GM12878 (cell line): ENCODE results near the gene EME2. TPM values are rescaled to one million over a fixed set of nuclear protein-coding genes. Genes with fewer than 3 reads are reported as not detected.

Source experiments
- ATAC-seq: fragments of 200-7000 bp; cut with Tn5 transposase; 3 replicates; pipeline ENCODE4 v1.9.1; 2020; ENCODE audit warnings: mild to moderate bottlenecking, moderate library complexity
- BruUV-seq: library from RNA; stranded (reverse); fragments of 400-500 nt; replicated peaks from 2 replicates; lab custom pipeline; 2021; lab: Mats Ljungman, UMichigan
- CTCF ChIA-PET: fragments of 300-600 bp; sonication (Branson Sonifier 250); formaldehyde crosslinking; extraction: SDS; loops from one replicate; lab custom pipeline; 2021; ENCODE audit warnings: inconsistent platforms; lab: Yijun Ruan, JAX
- POLR2A ChIA-PET: fragments of 350-600 bp; formaldehyde crosslinking; extraction: SDS; loops from one replicate; lab custom pipeline; 2021; ENCODE audit warnings: inconsistent platforms; lab: Charles Lee
- RAD21 ChIA-PET: fragments of 300-600 bp; sonication (Branson Sonifier 250); formaldehyde crosslinking; loops from one replicate; lab custom pipeline; 2023; ENCODE audit warnings: antibody characterized with exemption; ENCODE audit not compliant: unreplicated experiment; lab: Charles Lee
- SMC1A ChIA-PET: fragments of 300-600 bp; sonication (Branson Sonifier 250); formaldehyde crosslinking; loops from one replicate; lab custom pipeline; 2023; ENCODE audit not compliant: unreplicated experiment, uncharacterized antibody; lab: Charles Lee
- DNase-seq: peaks from one replicate; pipeline ENCODE4 v3.0.0-alpha.2; 2011; ENCODE audit warnings: low read depth, low spot score
- FAIRE-seq: peaks from 3 replicates; lab custom pipeline; 2011; peaks lifted over from hg19 to GRCh38; lab: Jason Lieb, UNC
- H2AFZ ChIP-seq: 2 replicates; pipeline ENCODE4 v1.6.0; 2011; ENCODE audit warnings: low read depth, low read length, control low read depth; ENCODE audit not compliant: control insufficient read depth
- H3K27ac ChIP-seq: 2 replicates; pipeline ENCODE4 v1.5.1; 2011; ENCODE audit warnings: control low read depth; ENCODE audit not compliant: control insufficient read depth, insufficient read depth
- H3K27me3 ChIP-seq, 2 experiments: replicated peaks in 1 of 2; 2 replicates each; pipeline versions ENCODE4 v1.6.0 to v1.6.1; 2011; ENCODE audit warnings: low read length in 1 of 2; ENCODE audit not compliant: control insufficient read depth in 2 of 2, insufficient read depth in 2 of 2
- H3K36me3 ChIP-seq, 2 experiments: 2 replicates each; pipeline ENCODE4 v1.5.1; 2011; ENCODE audit warnings: low read length in 1 of 2; ENCODE audit not compliant: control insufficient read depth in 2 of 2, insufficient read depth in 2 of 2
- H3K4me1 ChIP-seq: 2 replicates; pipeline ENCODE4 v1.6.1; 2011; ENCODE audit warnings: mild to moderate bottlenecking, low read length, moderate library complexity, mixed read lengths; ENCODE audit not compliant: control insufficient read depth, insufficient read depth
- H3K4me2 ChIP-seq: 2 replicates; pipeline ENCODE4 v1.6.0; 2011; ENCODE audit warnings: control low read depth; ENCODE audit not compliant: control insufficient read depth, insufficient read depth
- H3K4me3 ChIP-seq: fragments of 200-600 bp; sonication (generic); 2 replicates; pipeline ENCODE4 v1.5.1; 2016
- H3K79me2 ChIP-seq: 2 replicates; pipeline ENCODE4 v1.6.0; 2011; ENCODE audit warnings: low read length; ENCODE audit not compliant: control insufficient read depth, insufficient read depth
- H3K9ac ChIP-seq: 2 replicates; pipeline ENCODE4 v1.8.0; 2011; ENCODE audit warnings: low read length, control low read depth, mixed read lengths; ENCODE audit not compliant: control insufficient read depth, insufficient read depth
- H3K9me3 ChIP-seq: replicated peaks from 3 replicates; pipeline ENCODE4 v1.5.1; 2011; ENCODE audit warnings: mild to moderate bottlenecking, low read length; ENCODE audit not compliant: control insufficient read depth, insufficient read depth
- H4K20me1 ChIP-seq: 2 replicates; pipeline ENCODE4 v1.6.0; 2011; ENCODE audit not compliant: control insufficient read depth, insufficient read depth
- BCL3 ChIP-seq: IDR thresholded peaks from 2 replicates; pipeline ENCODE4 v1.6.1; 2011; ENCODE audit warnings: borderline replicate concordance, low read depth, mild to moderate bottlenecking, moderate library complexity, low read length; ENCODE audit not compliant: insufficient read depth, poor library complexity, severe bottlenecking
- CEBPB ChIP-seq, 2 experiments: fragments of 150-350 bp in 1 of 2; IDR thresholded peaks; 2 replicates each; pipeline ENCODE4 v1.6.1; 2012 to 2014; ENCODE audit warnings: low read depth in 2 of 2, low read length in 2 of 2, borderline replicate concordance in 1 of 2, inconsistent platforms in 1 of 2
- GABPA ChIP-seq: IDR thresholded peaks from 2 replicates; pipeline ENCODE4 v1.6.1; 2014; ENCODE audit warnings: antibody characterized with exemption, low read depth, mild to moderate bottlenecking, inconsistent platforms
- HDAC6 ChIP-seq: fragments of 200-600 bp; sonication (generic); IDR thresholded peaks from one replicate; pipeline ENCODE4 v1.8.0; 2017; ENCODE audit warnings: antibody characterized with exemption; ENCODE audit not compliant: unreplicated experiment
- JUND ChIP-seq: IDR thresholded peaks from 2 replicates; pipeline ENCODE4 v1.6.1; 2012; ENCODE audit warnings: low read depth, mild to moderate bottlenecking, low read length, improper control_type of control experiment, moderate library complexity
- SIX5 ChIP-seq: IDR thresholded peaks from 2 replicates; pipeline ENCODE4 v1.6.1; 2011; ENCODE audit warnings: mild to moderate bottlenecking, low read depth, low read length, moderate library complexity; ENCODE audit not compliant: severe bottlenecking
- SMAD5 ChIP-seq: IDR thresholded peaks from 2 replicates; pipeline ENCODE4 v1.6.1; 2016; ENCODE audit warnings: antibody characterized with exemption, low read depth
- ZBTB11 ChIP-seq: fragments of 450-650 bp; formaldehyde crosslinking; IDR thresholded peaks from 2 replicates; pipeline ENCODE4 v1.5.0; 2022; ENCODE audit warnings: mild to moderate bottlenecking, missing genetic modification characterization
- WGBS: methylation state at CpG from one replicate; pipeline ENCODE4 v1.1.6; 2016; ENCODE audit warnings: low lambda C conversion rate; ENCODE audit not compliant: insufficient replicate concordance, insufficient coverage; ENCODE audit errors: missing lambda C conversion rate; 5-methylcytosine and 5-hydroxymethylcytosine counted together
- in situ Hi-C: fragments of 300-500 bp; cut with MboI; formaldehyde crosslinking; loops from 9 replicates; pipeline ENCODE4 v1.14.3; 2018; ENCODE audit warnings: mixed read lengths
- intact Hi-C: fragments of 100-400 bp; cut with micrococcal nuclease; formaldehyde crosslinking; loops from one replicate; pipeline ENCODE4 v1.14.2; 2022; ENCODE audit not compliant: unreplicated experiment
- polyA plus RNA-seq, 11 experiments: library from polyadenylated mRNA; depleted of rRNA in 4 of 11; unstranded in 6 of 11; stranded (reverse) in 5 of 11; fragments of >200 nt; fragmentation: Nextera tagmentation in 4 of 11; fragmentation: Illumina TruSeq in 1 of 11; extraction: Ambion mirVana in 4 of 11; extraction: Trizol in 1 of 11; gene quantifications; 1 replicate in 1 of 11; 2 replicates in 10 of 11; pipeline versions ENCODE4 v1.2.1 to v1.2.3, GENCODE V29; 2011 to 2016; ENCODE audit warnings: inconsistent platforms in 2 of 11, missing spikeins in 2 of 11, low read depth in 1 of 11
- total RNA-seq, 4 experiments: library from RNA; depleted of rRNA in 3 of 4; stranded (reverse); fragments of >200 nt in 3 of 4; fragmentation: Illumina TruSeq in 1 of 4; extraction: Trizol in 1 of 4; gene quantifications; 2 replicates each; pipeline versions ENCODE4 v1.2.1 to v1.2.3, GENCODE V29; 2013 to 2021

The EME2 gene
- total and polyA plus RNA-seq, 10 of the 15 experiments (the other 5 are each of a cell fraction or from before 2014, with no cell fraction given): 0.29 to 16.9 (median 4.1) TPM

- no peak overlapping the region for H3K4me3 ChIP-seq
- peaks cover 3 to 8% of the 10 kb centered on the region in 2 experiments; a peak in 3 of 4 replicates for H3K36me3 ChIP-seq
- ChIA-PET SMC1A (no interaction called here), POLR2A (interaction anchor here (0.5 kb wide), 1 partner anchor 71 kb away, joined by 3 read pairs; no protein-coding TSS in a partner anchor), RAD21 (no interaction called here), CTCF (no interaction called here)
- no TSS peak for BruUV-seq
- no peak overlapping the region for H3K4me2 ChIP-seq
- in situ Hi-C loops (no loop called here), intact Hi-C loops (no loop called here)
- ATAC-seq (no peak), FAIRE-seq (no peak), DNase-seq (no peak)
- peaks cover 31% of the 10 kb centered on the region for H3K79me2 ChIP-seq
- 97% methylated on average over 13 of the region's 13 CpGs for WGBS
- no peaks in the 10 kb centered on the region for H4K20me1 ChIP-seq
- H3K9ac ChIP-seq: no peak overlapping the region
- no peak overlapping the region for H2AFZ ChIP-seq
- H3K27me3 ChIP-seq: no peaks in the 10 kb centered on the region
- H3K4me1 ChIP-seq: peaks cover 17% of the 10 kb centered on the region
- no peak overlapping the region for H3K27ac ChIP-seq
- no peak for TF ChIP-seq GABPA
- TF ChIP-seq HDAC6: no peak
- TF ChIP-seq SMAD5: no peak
- no peak for TF ChIP-seq CEBPB (IDR thresholded peaks at IDR 0.05; ENCODE audit: borderline replicate concordance in 1 of 2, low read depth in 2 of 2, low read length in 2 of 2)
- no peak for TF ChIP-seq ZBTB11
- no peak for TF ChIP-seq BCL3
- TF ChIP-seq SIX5: no peak
- TF ChIP-seq JUND: no peak
- no peaks in the 10 kb centered on the region for H3K9me3 ChIP-seq
Observed at GRCh38 chr16:1776672-1776955, 4.0 kb downstream of the EME2 start.
